Measurements from ENCODE around the gene RRAD.
"Not testable (repeated sequence)": the region's sequence is repeated elsewhere in the genome, so short reads cannot be mapped to it uniquely, and the experiment has no call there.

Gene RRAD

GRCh38 chr16:66925322-66925840 is at the start of gene RRAD:
Gene RRAD, minus strand, starts transcription at chr16:66925535. Its CDS starts 356 bp downstream, at chr16:66925179.
- no peak for DNase-seq (ENCODE audit: low read depth, low spot score)

- DNase-seq (ENCODE audit: low read depth, low spot score) = not testable (repeated sequence)
Measured at GRCh38 chr16:66974932-66975246, 49.6 kb upstream of the RRAD start.

- not testable (repeated sequence) for DNase-seq (ENCODE audit: low read depth, low spot score)
Measured at GRCh38 chr16:66974156-66974931, 49.0 kb upstream of the RRAD start.

- no peak for DNase-seq (ENCODE audit: low read depth, low spot score)
Measured at GRCh38 chr16:66973716-66974115, 48.4 kb upstream of the RRAD start.

GRCh38 chr16:66972983-66973382 is 47.6 kb upstream of the RRAD start:
- DNase-seq (ENCODE audit: low read depth, low spot score) = no peak

GRCh38 chr16:66970775-66971720 is 45.7 kb upstream of the RRAD start:
- DNase-seq (ENCODE audit: low read depth, low spot score) = no peak

- no peak for DNase-seq (ENCODE audit: low read depth, low spot score)
Measured at GRCh38 chr16:66968847-66969246, 43.5 kb upstream of the RRAD start.

GRCh38 chr16:66964049-66964448 is 38.7 kb upstream of the RRAD start:
- no peak for DNase-seq (ENCODE audit: low read depth, low spot score)

- DNase-seq (ENCODE audit: low read depth, low spot score) = no peak
Measured at GRCh38 chr16:66961914-66962313, 36.6 kb upstream of the RRAD start.

- no peak for DNase-seq (ENCODE audit: low read depth, low spot score)
Measured at GRCh38 chr16:66961065-66961744, 35.9 kb upstream of the RRAD start, which contains the start of gene CES3. Gene CES3, plus strand, starts transcription at chr16:66961266. Its CDS starts 42 bp downstream, at chr16:66961308.

- no peak for DNase-seq (ENCODE audit: low read depth, low spot score)
Measured at GRCh38 chr16:66960270-66960669, 34.9 kb upstream of the RRAD start.

GRCh38 chr16:66959704-66960161 is 34.4 kb upstream of the RRAD start:
- no peak for DNase-seq (ENCODE audit: low read depth, low spot score)

GRCh38 chr16:66958857-66959703 is 33.7 kb upstream of the RRAD start:
- no peak for DNase-seq (ENCODE audit: low read depth, low spot score)

- not testable (repeated sequence) for DNase-seq (ENCODE audit: low read depth, low spot score)
Measured at GRCh38 chr16:66956154-66956457, 30.8 kb upstream of the RRAD start.

- not testable (repeated sequence) for DNase-seq (ENCODE audit: low read depth, low spot score)
Measured at GRCh38 chr16:66955363-66956153, 30.2 kb upstream of the RRAD start.

- peak; percentile 66 for DNase-seq (ENCODE audit: low read depth, low spot score)
Measured at GRCh38 chr16:66954097-66954659, 28.8 kb upstream of the RRAD start.

- DNase-seq (ENCODE audit: low read depth, low spot score) = no peak
Measured at GRCh38 chr16:66953462-66954096, 28.2 kb upstream of the RRAD start.

GRCh38 chr16:66952430-66953110 is 27.2 kb upstream of the RRAD start:
- no peak for DNase-seq (ENCODE audit: low read depth, low spot score)

Data from activated CD4-positive, CD25-positive, alpha-beta regulatory T cell treated with anti-CD3 and anti-CD28 coated beads, Interleukin-2, amount 50 U/mL, for 16 hours (primary cell).